ENCODE measurements around the gene LSM4.
"Not testable (repeated sequence)": the region's sequence is repeated elsewhere in the genome, so short reads cannot be mapped to it uniquely, and the experiment has no call there.

The LSM4 gene

GRCh38 chr19:18322759-18323460 is at the start of gene LSM4:
TSS of gene LSM4 (minus strand) at chr19:18323076. CDS start at chr19:18323020, 56 bp downstream.
- no peaks in the 10 kb centered on the region for H3K27me3 ChIP-seq (ENCODE audit: control insufficient read depth, insufficient read depth, low read length)
- peaks cover 54% of the 10 kb centered on the region for H3K4me1 ChIP-seq (ENCODE audit: control insufficient read depth, insufficient read depth, low read length)
- peak within 1 kb of the TSS; percentile 26 for H3K4me3 ChIP-seq (ENCODE audit: low read length)
- peak within 1 kb of the TSS; percentile 93 for H3K9ac ChIP-seq (ENCODE audit: low read length)
- H3K36me3 ChIP-seq (ENCODE audit: control insufficient read depth, insufficient read depth, low read length), result no peaks in the 10 kb centered on the region
- H3K9me3 ChIP-seq (ENCODE audit: control insufficient read depth, low read length), result no peaks in the 10 kb centered on the region

- Histone ChIP-seq H3K9ac (ENCODE audit: low read length) (no peak overlapping the region), H3K4me1 (ENCODE audit: control insufficient read depth, insufficient read depth, low read length) (peaks cover 23% of the 10 kb centered on the region), H3K36me3 (ENCODE audit: control insufficient read depth, insufficient read depth, low read length) (no peaks in the 10 kb centered on the region), H3K4me3 (ENCODE audit: low read length) (no peak overlapping the region), H3K9me3 (ENCODE audit: control insufficient read depth, low read length) (no peaks in the 10 kb centered on the region), H3K27me3 (ENCODE audit: control insufficient read depth, insufficient read depth, low read length) (no peaks in the 10 kb centered on the region)
These were observed 45.8 kb upstream of the LSM4 start for GRCh38 chr19:18368504-18369222.

- no peaks in the 10 kb centered on the region for H3K9me3 ChIP-seq (ENCODE audit: control insufficient read depth, low read length)
- H3K27me3 ChIP-seq (ENCODE audit: control insufficient read depth, insufficient read depth, low read length), result no peaks in the 10 kb centered on the region
- H3K4me3 ChIP-seq (ENCODE audit: low read length), result no peak overlapping the region
- H3K36me3 ChIP-seq (ENCODE audit: control insufficient read depth, insufficient read depth, low read length), result no peaks in the 10 kb centered on the region
- peaks cover 20% of the 10 kb centered on the region for H3K4me1 ChIP-seq (ENCODE audit: control insufficient read depth, insufficient read depth, low read length)
- no peak overlapping the region for H3K9ac ChIP-seq (ENCODE audit: low read length)
These were observed 43.2 kb upstream of the LSM4 start for GRCh38 chr19:18366021-18366435.

- Histone ChIP-seq H3K9ac (ENCODE audit: low read length) (peak overlapping the region; percentile 64), H3K4me1 (ENCODE audit: control insufficient read depth, insufficient read depth, low read length) (peaks cover 20% of the 10 kb centered on the region), H3K27me3 (ENCODE audit: control insufficient read depth, insufficient read depth, low read length) (no peaks in the 10 kb centered on the region), H3K36me3 (ENCODE audit: control insufficient read depth, insufficient read depth, low read length) (no peaks in the 10 kb centered on the region), H3K4me3 (ENCODE audit: low read length) (no peak overlapping the region), H3K9me3 (ENCODE audit: control insufficient read depth, low read length) (no peaks in the 10 kb centered on the region)
These were observed 42.1 kb upstream of the LSM4 start for GRCh38 chr19:18364826-18365528.

- H3K27me3 ChIP-seq (ENCODE audit: control insufficient read depth, insufficient read depth, low read length); H3K9me3 ChIP-seq (ENCODE audit: control insufficient read depth, low read length); H3K36me3 ChIP-seq (ENCODE audit: control insufficient read depth, insufficient read depth, low read length); H3K4me3 ChIP-seq (ENCODE audit: low read length): not testable (repeated sequence)
- Histone ChIP-seq H3K9ac (ENCODE audit: low read length) (peak overlapping the region; percentile 64), H3K4me1 (ENCODE audit: control insufficient read depth, insufficient read depth, low read length) (peaks cover 20% of the 10 kb centered on the region)
These were observed 41.5 kb upstream of the LSM4 start for GRCh38 chr19:18364277-18364825.

GRCh38 chr19:18363787-18364186 is 40.9 kb upstream of the LSM4 start:
- H3K9me3 ChIP-seq (ENCODE audit: control insufficient read depth, low read length), result no peaks in the 10 kb centered on the region
- no peaks in the 10 kb centered on the region for H3K36me3 ChIP-seq (ENCODE audit: control insufficient read depth, insufficient read depth, low read length)
- no peaks in the 10 kb centered on the region for H3K27me3 ChIP-seq (ENCODE audit: control insufficient read depth, insufficient read depth, low read length)
- peaks cover 20% of the 10 kb centered on the region for H3K4me1 ChIP-seq (ENCODE audit: control insufficient read depth, insufficient read depth, low read length)
- no peak overlapping the region for H3K9ac ChIP-seq (ENCODE audit: low read length)
- H3K4me3 ChIP-seq (ENCODE audit: low read length), result no peak overlapping the region

- Histone ChIP-seq H3K4me1 (ENCODE audit: control insufficient read depth, insufficient read depth, low read length) (peaks cover 20% of the 10 kb centered on the region), H3K9ac (ENCODE audit: low read length) (no peak overlapping the region), H3K27me3 (ENCODE audit: control insufficient read depth, insufficient read depth, low read length) (no peaks in the 10 kb centered on the region), H3K9me3 (ENCODE audit: control insufficient read depth, low read length) (no peaks in the 10 kb centered on the region), H3K36me3 (ENCODE audit: control insufficient read depth, insufficient read depth, low read length) (no peaks in the 10 kb centered on the region), H3K4me3 (ENCODE audit: low read length) (no peak overlapping the region)
These were observed 40.2 kb upstream of the LSM4 start for GRCh38 chr19:18362934-18363542.

- Histone ChIP-seq H3K4me1 (ENCODE audit: control insufficient read depth, insufficient read depth, low read length) (peaks cover 20% of the 10 kb centered on the region), H3K27me3 (ENCODE audit: control insufficient read depth, insufficient read depth, low read length) (no peaks in the 10 kb centered on the region), H3K36me3 (ENCODE audit: control insufficient read depth, insufficient read depth, low read length) (no peaks in the 10 kb centered on the region), H3K9me3 (ENCODE audit: control insufficient read depth, low read length) (no peaks in the 10 kb centered on the region), H3K9ac (ENCODE audit: low read length) (no peak overlapping the region), H3K4me3 (ENCODE audit: low read length) (no peak overlapping the region)
These were observed 38.8 kb upstream of the LSM4 start for GRCh38 chr19:18361646-18362045.

GRCh38 chr19:18357041-18357440 is 34.2 kb upstream of the LSM4 start:
- no peaks in the 10 kb centered on the region for H3K9me3 ChIP-seq (ENCODE audit: control insufficient read depth, low read length)
- H3K4me1 ChIP-seq (ENCODE audit: control insufficient read depth, insufficient read depth, low read length), result no peaks in the 10 kb centered on the region
- H3K4me3 ChIP-seq (ENCODE audit: low read length), result no peak overlapping the region
- no peaks in the 10 kb centered on the region for H3K36me3 ChIP-seq (ENCODE audit: control insufficient read depth, insufficient read depth, low read length)
- no peaks in the 10 kb centered on the region for H3K27me3 ChIP-seq (ENCODE audit: control insufficient read depth, insufficient read depth, low read length)
- H3K9ac ChIP-seq (ENCODE audit: low read length), result no peak overlapping the region

- H3K27me3 ChIP-seq (ENCODE audit: control insufficient read depth, insufficient read depth, low read length); H3K4me3 ChIP-seq (ENCODE audit: low read length); H3K9ac ChIP-seq (ENCODE audit: low read length); H3K9me3 ChIP-seq (ENCODE audit: control insufficient read depth, low read length); H3K36me3 ChIP-seq (ENCODE audit: control insufficient read depth, insufficient read depth, low read length); H3K4me1 ChIP-seq (ENCODE audit: control insufficient read depth, insufficient read depth, low read length): not testable (repeated sequence)
These were observed 31.9 kb upstream of the LSM4 start for GRCh38 chr19:18354743-18355142.

- no peaks in the 10 kb centered on the region for H3K27me3 ChIP-seq (ENCODE audit: control insufficient read depth, insufficient read depth, low read length)
- no peaks in the 10 kb centered on the region for H3K36me3 ChIP-seq (ENCODE audit: control insufficient read depth, insufficient read depth, low read length)
- no peak overlapping the region for H3K4me3 ChIP-seq (ENCODE audit: low read length)
- no peaks in the 10 kb centered on the region for H3K9me3 ChIP-seq (ENCODE audit: control insufficient read depth, low read length)
- H3K4me1 ChIP-seq (ENCODE audit: control insufficient read depth, insufficient read depth, low read length), result no peaks in the 10 kb centered on the region
- no peak overlapping the region for H3K9ac ChIP-seq (ENCODE audit: low read length)
These were observed 30.6 kb upstream of the LSM4 start for GRCh38 chr19:18353378-18354005.

All from mucosa of stomach (tissue), 1 donor.